GM18951 (cell line): ENCODE measurements around the gene OBSL1.

ENCODE experiments used
- POLR2A ChIP-seq: IDR thresholded peaks from 4 replicates; pipeline ENCODE4 v1.6.1; 2011; ENCODE audit warnings: mild to moderate bottlenecking; ENCODE audit not compliant: insufficient read length, insufficient read depth; ENCODE audit errors: extremely low read depth
- in situ Hi-C: fragments of 300-500 bp; cut with MboI; formaldehyde crosslinking; loops from one replicate; pipeline ENCODE4 v1.12.0; 2022; ENCODE audit warnings: low sequenced_read_pairs, mixed read lengths, inconsistent platforms; ENCODE audit not compliant: unreplicated experiment

OBSL1 gene

GRCh38 chr2:219510512-219511135 is 60.7 kb downstream of the OBSL1 start:
- no peak for TF ChIP-seq POLR2A
- in situ Hi-C loops, result no loop called here

- TF ChIP-seq POLR2A, result no peak
- in situ Hi-C loops, result no loop called here
Observed at GRCh38 chr2:219509780-219510511, 61.4 kb downstream of the OBSL1 start.

- in situ Hi-C loops, result no loop called here
- TF ChIP-seq POLR2A, result no peak
Observed at GRCh38 chr2:219508971-219509779, 62.2 kb downstream of the OBSL1 start.

- no peak for TF ChIP-seq POLR2A
- in situ Hi-C loops, result no loop called here
Observed at GRCh38 chr2:219508444-219508734, 63.0 kb downstream of the OBSL1 start.

- in situ Hi-C loops, result no loop called here
- no peak for TF ChIP-seq POLR2A
Observed at GRCh38 chr2:219507581-219508443, 63.5 kb downstream of the OBSL1 start.

- TF ChIP-seq POLR2A, result no peak
- in situ Hi-C loops, result no loop called here
Observed at GRCh38 chr2:219506802-219507526, 64.4 kb downstream of the OBSL1 start.

GRCh38 chr2:219506153-219506801 is 65.1 kb downstream of the OBSL1 start:
- in situ Hi-C loops, result no loop called here
- no peak for TF ChIP-seq POLR2A

GRCh38 chr2:219505585-219505984 is 65.8 kb downstream of the OBSL1 start:
- in situ Hi-C loops, result no loop called here
- TF ChIP-seq POLR2A, result no peak

- in situ Hi-C loops, result no loop called here
- no peak for TF ChIP-seq POLR2A
Observed at GRCh38 chr2:219502618-219503017, 68.7 kb downstream of the OBSL1 start.

- no peak for TF ChIP-seq POLR2A
- in situ Hi-C loops, result no loop called here
Observed at GRCh38 chr2:219501849-219502248, 69.5 kb downstream of the OBSL1 start.
